HS-27A (cell line): ENCODE measurements around the gene ATP8B2.
"Not testable (repeated sequence)": the region's sequence is repeated elsewhere in the genome, so short reads cannot be mapped to it uniquely, and the experiment has no call there.

Experiments
- DNase-seq: peaks from one replicate; pipeline ENCODE4 v3.0.0-alpha.2; 2012; ENCODE audit warnings: low read depth, missing footprints

Gene ATP8B2

GRCh38 chr1:154347961-154348360 is 22.6 kb downstream of the ATP8B2 start:
- DNase-seq: no peak

DNA sequence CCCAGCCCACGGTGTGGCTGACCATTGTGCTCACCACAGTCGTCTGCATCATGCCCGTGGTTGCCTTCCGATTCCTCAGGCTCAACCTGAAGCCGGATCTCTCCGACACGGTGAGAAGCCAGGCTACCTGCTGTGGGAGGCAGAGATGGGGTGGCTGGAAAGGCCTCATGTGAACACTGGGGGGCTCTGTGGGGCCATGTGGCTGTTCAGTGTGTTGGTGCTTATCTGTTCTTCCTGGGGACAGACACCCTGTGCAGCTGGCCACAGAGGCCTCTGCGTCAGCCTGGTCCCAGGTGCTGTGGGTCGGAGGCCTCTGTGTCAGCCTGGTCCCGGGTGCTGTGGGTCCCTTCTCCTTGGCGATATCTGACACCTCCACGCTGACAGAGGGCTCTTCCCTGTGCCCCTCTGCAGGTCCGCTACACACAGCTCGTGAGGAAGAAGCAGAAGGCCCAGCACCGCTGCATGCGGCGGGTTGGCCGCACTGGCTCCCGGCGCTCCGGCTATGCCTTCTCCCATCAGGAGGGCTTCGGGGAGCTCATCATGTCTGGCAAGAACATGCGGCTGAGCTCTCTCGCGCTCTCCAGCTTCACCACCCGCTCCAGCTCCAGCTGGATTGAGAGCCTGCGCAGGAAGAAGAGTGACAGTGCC is 23.2 kb downstream of the ATP8B2 start:
- DNase-seq: no peak

DNA sequence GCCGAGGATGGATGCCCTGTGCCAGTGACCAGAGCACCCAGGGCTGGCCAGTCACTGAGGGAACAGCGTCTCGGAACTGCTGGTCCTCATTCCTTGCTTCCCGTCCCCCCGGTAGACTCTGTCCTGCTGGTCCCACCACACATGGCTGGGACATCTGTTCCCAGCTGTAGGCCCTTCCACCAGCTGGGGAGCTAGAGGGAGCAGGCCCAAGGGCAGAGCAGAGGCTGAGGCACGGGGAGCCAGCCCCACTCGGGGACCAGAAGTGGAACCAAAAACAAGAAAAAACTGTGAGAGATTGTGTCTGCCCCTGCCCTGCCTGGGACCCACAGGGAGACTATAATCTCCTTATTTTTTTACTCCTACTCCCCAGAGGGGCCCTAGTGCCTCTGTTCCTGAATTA is 23.8 kb downstream of the ATP8B2 start:
- DNase-seq: no peak

- DNase-seq: no peak
Measured at GRCh38 chr1:154350383-154350782, 25.1 kb downstream of the ATP8B2 start.

- no peak for DNase-seq
Measured at GRCh38 chr1:154351363-154352068, 26.2 kb downstream of the ATP8B2 start.

GRCh38 chr1:154352245-154352580 is 26.9 kb downstream of the ATP8B2 start:
- DNase-seq: no peak

GRCh38 chr1:154352581-154353459 is 27.5 kb downstream of the ATP8B2 start:
- no peak for DNase-seq

DNA sequence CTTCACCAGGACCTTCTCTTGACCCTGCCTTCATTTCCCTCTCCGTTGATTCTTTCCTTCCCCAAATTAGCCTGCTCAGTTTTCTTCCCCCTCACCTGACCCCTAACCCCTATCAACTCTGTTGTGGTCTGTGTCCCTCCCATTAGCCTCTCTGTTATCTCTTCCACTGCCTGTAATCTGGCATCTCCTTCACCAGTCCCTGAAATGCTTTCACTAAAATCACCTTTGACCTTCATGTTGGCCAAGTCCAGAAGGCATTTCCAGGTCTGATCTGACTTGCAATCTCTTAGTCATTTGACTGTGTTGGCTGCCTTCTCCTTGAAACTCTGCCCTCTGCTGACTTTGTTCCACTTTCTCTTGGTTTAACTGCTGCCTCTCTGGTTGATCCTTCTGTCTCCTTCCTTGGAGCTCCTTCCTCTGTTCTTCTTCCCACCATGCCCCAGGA is 28.2 kb downstream of the ATP8B2 start:
- no peak for DNase-seq

- DNase-seq: no peak
Measured at GRCh38 chr1:154353966-154354365, 28.6 kb downstream of the ATP8B2 start.

DNA sequence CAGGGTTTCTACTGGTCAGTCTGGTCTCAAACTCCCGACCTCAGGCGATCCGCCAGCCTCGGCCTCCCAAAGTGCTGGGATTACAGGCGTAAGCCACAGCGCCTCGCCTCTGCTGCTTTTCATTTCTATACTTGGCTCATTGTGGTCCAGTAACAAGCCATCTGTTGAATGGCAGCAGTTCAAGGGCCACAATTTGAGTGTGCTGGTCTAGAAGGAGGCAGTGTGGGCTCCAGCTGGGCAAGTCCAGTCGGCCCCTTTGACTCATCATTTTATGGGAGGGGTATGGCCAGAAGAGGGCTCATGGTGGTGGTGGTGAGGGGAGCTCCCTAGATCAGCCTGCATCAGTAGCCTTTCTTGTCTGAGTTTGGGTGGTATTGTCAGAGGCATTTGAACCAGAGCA is 33.2 kb downstream of the ATP8B2 start:
- DNase-seq: no peak

DNA sequence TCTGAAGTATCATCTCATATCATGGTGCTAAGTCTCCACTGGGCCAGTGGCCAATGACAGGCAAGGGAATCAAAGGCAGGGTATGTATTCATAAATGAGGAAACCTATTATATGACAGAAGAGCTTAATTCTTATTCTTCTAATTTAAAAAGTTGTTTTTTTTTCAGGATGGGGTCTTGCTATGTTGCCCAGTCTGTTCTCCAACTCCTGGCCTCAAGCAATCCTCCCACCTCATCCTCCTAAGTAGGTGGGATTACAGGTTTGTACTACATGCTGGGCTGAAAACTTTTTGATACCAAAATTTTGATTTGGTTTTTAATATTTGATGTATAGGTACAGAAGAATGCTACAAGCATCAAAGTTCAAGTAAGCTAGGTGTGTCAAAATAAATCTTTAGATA is 35.0 kb downstream of the ATP8B2 start:
- no peak for DNase-seq

DNA sequence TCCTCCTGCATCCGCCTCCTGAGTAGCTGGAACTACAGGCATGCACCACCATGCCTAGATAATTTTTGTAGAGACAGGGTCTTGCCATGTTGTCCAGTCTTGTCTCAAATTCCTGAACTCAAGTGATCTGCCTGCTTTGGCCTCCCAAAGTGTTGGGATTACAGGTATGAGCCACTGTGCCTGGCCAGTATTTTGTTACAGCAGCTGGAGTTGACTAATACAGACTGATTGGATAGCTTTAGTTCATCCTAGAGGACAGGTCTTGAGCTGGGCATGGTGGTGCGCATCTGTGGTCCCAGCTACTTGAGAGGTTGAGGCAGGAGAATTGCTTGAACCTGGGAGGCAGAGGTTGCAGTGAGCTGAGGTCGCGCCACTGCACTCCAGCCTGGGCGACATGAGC is 35.6 kb downstream of the ATP8B2 start:
- DNase-seq: not testable (repeated sequence)

DNA sequence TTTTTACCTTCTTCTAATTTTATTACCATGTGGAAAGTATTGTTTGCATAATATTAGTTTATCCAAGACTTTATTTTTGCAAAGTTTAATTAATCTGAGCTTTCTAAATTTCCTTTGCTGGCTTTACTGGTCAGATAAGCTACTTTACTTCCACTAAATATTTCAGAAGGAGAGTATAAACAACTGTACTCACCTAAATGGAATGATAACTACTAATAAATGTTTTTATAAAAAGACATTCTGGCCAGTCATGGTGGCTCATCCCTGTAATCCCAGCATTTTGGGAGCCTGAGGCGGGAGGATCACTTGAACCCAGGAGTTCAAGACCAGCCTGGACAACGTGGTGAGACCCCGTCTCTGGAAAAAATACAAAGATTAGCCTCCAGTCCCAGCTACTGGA is 36.0 kb downstream of the ATP8B2 start:
- no peak for DNase-seq

GRCh38 chr1:154371436-154371835 is 46.1 kb downstream of the ATP8B2 start:
- no peak for DNase-seq

DNA sequence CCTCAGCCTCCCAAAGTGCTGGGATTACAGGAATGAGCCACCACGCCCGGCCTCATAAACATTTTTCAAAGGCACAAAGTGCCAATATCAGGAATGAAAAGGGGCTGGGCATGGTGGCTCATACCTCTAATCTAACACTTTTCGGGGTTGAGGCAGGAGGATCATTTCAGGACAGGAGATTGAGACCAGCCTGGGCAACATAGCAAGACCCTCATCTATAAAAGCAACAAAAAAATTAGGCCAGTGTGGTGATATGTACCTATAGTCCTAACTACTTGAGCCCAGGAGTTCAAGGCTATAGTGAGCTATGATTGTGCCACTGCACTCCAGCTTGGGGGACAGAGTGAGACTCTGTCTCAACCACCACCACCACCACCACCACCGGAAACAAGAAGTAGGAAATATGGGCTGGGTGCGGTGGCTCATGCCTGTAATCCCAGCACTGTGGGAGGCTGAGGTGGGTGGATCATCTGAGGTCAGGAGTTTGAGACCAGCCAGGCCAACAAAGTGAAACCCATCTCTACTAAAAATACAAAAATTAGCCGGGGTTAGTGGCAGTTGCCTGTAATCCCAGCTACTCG is 48.5 kb downstream of the ATP8B2 start:
- DNase-seq: not testable (repeated sequence)

GRCh38 chr1:154379301-154379700 is 54.0 kb downstream of the ATP8B2 start:
- no peak for DNase-seq

- no peak for DNase-seq
Measured at GRCh38 chr1:154384650-154385489, 59.5 kb downstream of the ATP8B2 start.

- no peak for DNase-seq
Measured at GRCh38 chr1:154386643-154387352, 61.5 kb downstream of the ATP8B2 start.

DNA sequence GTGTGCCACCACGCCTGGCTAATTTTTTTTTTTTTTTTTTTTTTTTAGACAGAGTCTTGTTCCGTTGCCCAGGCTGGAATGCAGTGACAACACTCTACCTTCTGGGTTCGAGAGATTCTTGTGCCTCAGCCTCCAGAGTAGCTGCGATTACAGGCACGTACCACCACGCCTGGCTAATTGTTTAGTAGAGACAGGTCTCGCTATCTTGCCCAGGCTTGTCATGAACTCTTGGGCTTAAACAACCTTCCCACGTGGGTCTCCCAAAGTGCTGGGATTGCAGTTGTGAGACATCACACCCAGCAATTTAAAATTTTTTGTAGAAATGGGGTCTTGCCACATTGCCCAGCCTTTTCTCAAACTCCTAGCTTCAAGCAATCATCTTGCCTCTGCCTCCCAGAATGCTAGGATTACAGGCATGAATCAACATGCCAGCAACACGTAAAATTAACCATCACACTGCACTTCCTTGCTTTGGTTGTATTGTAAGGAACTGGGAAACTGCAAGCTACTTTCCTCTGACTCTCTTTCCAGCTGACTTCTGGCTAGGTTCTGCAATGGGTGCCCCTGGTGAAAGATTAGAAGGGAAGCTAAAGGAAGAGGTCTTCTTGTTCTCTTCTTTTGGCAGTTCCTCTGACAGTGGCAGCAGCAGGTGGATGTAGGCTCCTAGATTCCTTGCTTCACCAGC is 65.9 kb downstream of the ATP8B2 start:
- DNase-seq: no peak

GRCh38 chr1:154398141-154398540 is 72.8 kb downstream of the ATP8B2 start:
- no peak for DNase-seq
